Activated CD8-positive, alpha-beta T cell treated with anti-CD3 and anti-CD28 coated beads for 36 hours (primary cell): ENCODE results near the gene FKBP9. TPM values are rescaled to one million over a fixed set of nuclear protein-coding genes. Genes with fewer than 3 reads are reported as not detected.
"Not testable (repeated sequence)": the region's sequence is repeated elsewhere in the genome, so short reads cannot be mapped to it uniquely, and the experiment has no call there.

Source experiments
- ATAC-seq: fragments of 200-7000 bp; cut with Tn5 transposase; one replicate; pipeline ENCODE4 v1.10.0; 2021; ENCODE audit warnings: mild to moderate bottlenecking, moderate library complexity
- CTCF ChIA-PET: fragments of 350-600 bp; sonication (Branson Sonifier 250); formaldehyde crosslinking; loops from one replicate; lab custom pipeline; 2021; ENCODE audit warnings: antibody characterized with exemption; lab: Charles Lee
- POLR2A ChIA-PET: fragments of 350-600 bp; sonication (Branson Sonifier 250); formaldehyde crosslinking; loops from one replicate; lab custom pipeline; 2021; ENCODE audit warnings: antibody characterized with exemption; lab: Charles Lee
- DNase-seq: peaks from one replicate; pipeline ENCODE4 v3.0.0-alpha.2; 2020
- H3K27ac Mint-ChIP-seq: one replicate; pipeline ENCODE4 v1.8.0; 2021; ENCODE audit warnings: mild to moderate bottlenecking, mixed read lengths
- H3K27me3 Mint-ChIP-seq: one replicate; pipeline ENCODE4 v1.8.0; 2021; ENCODE audit warnings: mixed read lengths
- H3K36me3 Mint-ChIP-seq: one replicate; pipeline ENCODE4 v1.8.0; 2021; ENCODE audit warnings: low read depth, mixed read lengths
- H3K4me1 Mint-ChIP-seq: one replicate; pipeline ENCODE4 v1.8.0; 2021; ENCODE audit warnings: low read depth, mixed read lengths
- H3K4me3 Mint-ChIP-seq: one replicate; pipeline ENCODE4 v1.8.0; 2021; ENCODE audit warnings: mild to moderate bottlenecking, moderate library complexity, mixed read lengths
- H3K9me3 Mint-ChIP-seq: one replicate; pipeline ENCODE4 v1.8.0; 2021; ENCODE audit warnings: mixed read lengths
- intact Hi-C: fragments of 100-400 bp; cut with micrococcal nuclease; formaldehyde crosslinking; loops from one replicate; pipeline ENCODE4 v1.10.0; 2022
- total RNA-seq, 2 experiments: library from RNA; stranded (reverse); gene quantifications; one replicate each; pipeline ENCODE4 v1.2.3, GENCODE V29; 2021

FKBP9 gene
- total RNA-seq, 2 experiments from 2014 or later: 0.47 TPM; not detected in 1

- DNase-seq, H3K27me3 Mint-ChIP-seq, CTCF ChIA-PET, ATAC-seq, H3K27ac Mint-ChIP-seq, H3K9me3 Mint-ChIP-seq, intact Hi-C loops, H3K4me1 Mint-ChIP-seq, H3K4me3 Mint-ChIP-seq, POLR2A ChIA-PET, H3K36me3 Mint-ChIP-seq: not testable (repeated sequence)
Observed at GRCh38 chr7:32971967-32972366, 14.7 kb downstream of the FKBP9 start.

- H3K9me3 Mint-ChIP-seq, POLR2A ChIA-PET, CTCF ChIA-PET, intact Hi-C loops, H3K36me3 Mint-ChIP-seq, H3K27me3 Mint-ChIP-seq, DNase-seq, H3K27ac Mint-ChIP-seq, H3K4me3 Mint-ChIP-seq, H3K4me1 Mint-ChIP-seq, ATAC-seq: not testable (repeated sequence)
Observed at GRCh38 chr7:32977159-32977558, 19.9 kb downstream of the FKBP9 start.

GRCh38 chr7:32979246-32979645, 22.0 kb downstream of the FKBP9 start:
- H3K27ac Mint-ChIP-seq, H3K36me3 Mint-ChIP-seq, H3K4me1 Mint-ChIP-seq, H3K9me3 Mint-ChIP-seq, CTCF ChIA-PET, DNase-seq, intact Hi-C loops, H3K4me3 Mint-ChIP-seq, POLR2A ChIA-PET, H3K27me3 Mint-ChIP-seq, ATAC-seq: not testable (repeated sequence)

- intact Hi-C loops, H3K36me3 Mint-ChIP-seq, H3K4me3 Mint-ChIP-seq, H3K9me3 Mint-ChIP-seq, DNase-seq, ATAC-seq, H3K27ac Mint-ChIP-seq, POLR2A ChIA-PET, CTCF ChIA-PET, H3K4me1 Mint-ChIP-seq: not testable (repeated sequence)
- peaks cover 11% of the 10 kb centered on the region for H3K27me3 Mint-ChIP-seq
Observed at GRCh38 chr7:32979902-32980301, 22.7 kb downstream of the FKBP9 start.

GRCh38 chr7:32988148-32988547, 30.9 kb downstream of the FKBP9 start:
- H3K27ac Mint-ChIP-seq: peak overlapping the region; percentile 44
- peak overlapping the region; percentile 20 for H3K4me3 Mint-ChIP-seq
- ATAC-seq: peak; percentile 58
- H3K4me1 Mint-ChIP-seq: peaks cover 26% of the 10 kb centered on the region
- POLR2A ChIA-PET, H3K9me3 Mint-ChIP-seq, intact Hi-C loops, H3K36me3 Mint-ChIP-seq, CTCF ChIA-PET: not testable (repeated sequence)
- DNase-seq: peak; percentile 34
- H3K27me3 Mint-ChIP-seq: peaks cover 34% of the 10 kb centered on the region

GRCh38 chr7:32991068-32991585, 33.9 kb downstream of the FKBP9 start:
- POLR2A ChIA-PET, H3K27ac Mint-ChIP-seq, ATAC-seq, intact Hi-C loops, CTCF ChIA-PET, H3K4me3 Mint-ChIP-seq, H3K36me3 Mint-ChIP-seq, DNase-seq, H3K9me3 Mint-ChIP-seq: not testable (repeated sequence)
- H3K4me1 Mint-ChIP-seq: peaks cover 28% of the 10 kb centered on the region
- peaks cover 34% of the 10 kb centered on the region for H3K27me3 Mint-ChIP-seq

GRCh38 chr7:32991975-32992700, 34.9 kb downstream of the FKBP9 start:
- H3K27me3 Mint-ChIP-seq: peaks cover 34% of the 10 kb centered on the region
- CTCF ChIA-PET, H3K9me3 Mint-ChIP-seq, intact Hi-C loops, H3K36me3 Mint-ChIP-seq, DNase-seq, H3K4me3 Mint-ChIP-seq, H3K27ac Mint-ChIP-seq, POLR2A ChIA-PET: not testable (repeated sequence)
- H3K4me1 Mint-ChIP-seq: peaks cover 28% of the 10 kb centered on the region
- peak; percentile 46 for ATAC-seq

- H3K36me3 Mint-ChIP-seq, H3K9me3 Mint-ChIP-seq, H3K27ac Mint-ChIP-seq, CTCF ChIA-PET, intact Hi-C loops, POLR2A ChIA-PET, H3K4me3 Mint-ChIP-seq: not testable (repeated sequence)
- ATAC-seq (peak; percentile 74), DNase-seq (peak; percentile 27)
- H3K27me3 Mint-ChIP-seq: peaks cover 35% of the 10 kb centered on the region
- peaks cover 28% of the 10 kb centered on the region for H3K4me1 Mint-ChIP-seq
Observed at GRCh38 chr7:32992750-32993149, 35.5 kb downstream of the FKBP9 start.

GRCh38 chr7:32997956-32998355, 40.7 kb downstream of the FKBP9 start:
- ATAC-seq, POLR2A ChIA-PET, H3K9me3 Mint-ChIP-seq, intact Hi-C loops, DNase-seq, H3K4me1 Mint-ChIP-seq, H3K36me3 Mint-ChIP-seq, H3K27ac Mint-ChIP-seq, H3K4me3 Mint-ChIP-seq, CTCF ChIA-PET: not testable (repeated sequence)
- H3K27me3 Mint-ChIP-seq: peaks cover 29% of the 10 kb centered on the region

- DNase-seq, CTCF ChIA-PET, H3K9me3 Mint-ChIP-seq, H3K27ac Mint-ChIP-seq, H3K36me3 Mint-ChIP-seq, POLR2A ChIA-PET, intact Hi-C loops, H3K4me1 Mint-ChIP-seq, H3K4me3 Mint-ChIP-seq: not testable (repeated sequence)
- peaks cover 27% of the 10 kb centered on the region for H3K27me3 Mint-ChIP-seq
- peak; percentile 53 for ATAC-seq
Observed at GRCh38 chr7:32998361-32999171, 41.3 kb downstream of the FKBP9 start.

GRCh38 chr7:32999380-32999779, 42.1 kb downstream of the FKBP9 start:
- ATAC-seq, H3K36me3 Mint-ChIP-seq, H3K4me3 Mint-ChIP-seq, CTCF ChIA-PET, POLR2A ChIA-PET, intact Hi-C loops, H3K9me3 Mint-ChIP-seq, H3K27ac Mint-ChIP-seq, DNase-seq, H3K4me1 Mint-ChIP-seq: not testable (repeated sequence)
- H3K27me3 Mint-ChIP-seq: peaks cover 23% of the 10 kb centered on the region
